HEK293 (cell line): ENCODE measurements around the gene ITGB6.

Experiments used
- CTCF ChIP-seq: fragments of 450-650 bp; formaldehyde crosslinking; IDR thresholded peaks from 2 replicates; pipeline ENCODE4 v1.5.1; 2016; ENCODE audit warnings: missing biosample characterization, missing genetic modification characterization
- ELK4 ChIP-seq: IDR thresholded peaks from 2 replicates; pipeline ENCODE4 v1.6.1; 2011; ENCODE audit warnings: mild to moderate bottlenecking, low read depth, low read length, borderline replicate concordance
- GFI1B ChIP-seq: fragments of 450-650 bp; formaldehyde crosslinking; IDR thresholded peaks from 2 replicates; pipeline ENCODE4 v1.5.1; 2016; ENCODE audit warnings: missing biosample characterization, missing genetic modification characterization
- KLF10 ChIP-seq: fragments of 450-650 bp; IDR thresholded peaks from 2 replicates; pipeline ENCODE4 v1.5.1; 2018; ENCODE audit warnings: missing biosample characterization, mild to moderate bottlenecking, missing genetic modification characterization
- ZBTB44 ChIP-seq: fragments of 450-650 bp; IDR thresholded peaks from 2 replicates; pipeline ENCODE4 v1.5.1; 2018; ENCODE audit warnings: missing biosample characterization, mild to moderate bottlenecking, missing genetic modification characterization
- ZFP69B ChIP-seq: fragments of 450-650 bp; formaldehyde crosslinking; IDR thresholded peaks from 2 replicates; pipeline ENCODE4 v1.5.1; 2016; ENCODE audit warnings: missing biosample characterization, missing genetic modification characterization
- ZNF133 ChIP-seq: fragments of 450-650 bp; formaldehyde crosslinking; IDR thresholded peaks from 2 replicates; pipeline ENCODE4 v1.5.1; 2016; ENCODE audit warnings: missing biosample characterization, missing genetic modification characterization
- ZNF544 ChIP-seq: fragments of 450-650 bp; formaldehyde crosslinking; IDR thresholded peaks from 2 replicates; pipeline ENCODE4 v1.5.0; 2017; ENCODE audit warnings: missing biosample characterization, missing genetic modification characterization
- ZNF692 ChIP-seq: fragments of 450-650 bp; formaldehyde crosslinking; IDR thresholded peaks from 2 replicates; pipeline ENCODE4 v1.5.1; 2016; ENCODE audit warnings: missing biosample characterization, missing genetic modification characterization
- ZNF76 ChIP-seq: fragments of 450-650 bp; formaldehyde crosslinking; IDR thresholded peaks from 2 replicates; pipeline ENCODE4; 2016; ENCODE audit warnings: low read depth, missing biosample characterization, missing genetic modification characterization, borderline replicate concordance
- ZNF768 ChIP-seq: fragments of 450-650 bp; formaldehyde crosslinking; IDR thresholded peaks from 2 replicates; pipeline ENCODE4 v1.5.1; 2018; ENCODE audit warnings: missing biosample characterization, mild to moderate bottlenecking, missing genetic modification characterization

GRCh38 chr2:160180172-160180571 lies 19.9 kb downstream of the ITGB6 start:
- TF ChIP-seq CTCF (tag by site-specific recombination) (no peak), KLF10 (no peak), ZNF768 (no peak), GFI1B (tag by site-specific recombination) (no peak), ZNF544 (tag by site-specific recombination) (no peak), ZNF692 (tag by site-specific recombination) (no peak), ZNF76 (no peak), ELK4 (no peak), ZFP69B (tag by site-specific recombination) (no peak), ZNF133 (tag by site-specific recombination) (no peak), ZBTB44 (tag by site-specific recombination) (no peak)
